ENCODE measurements around the gene R3HDML. TPM values are rescaled to one million over a fixed set of nuclear protein-coding genes. Genes with fewer than 3 reads are reported as not detected.

The R3HDML gene
- total and polyA plus RNA-seq, 3 donors from 2014 or later: 0.38 to 0.62 TPM; not detected in 1

DNA sequence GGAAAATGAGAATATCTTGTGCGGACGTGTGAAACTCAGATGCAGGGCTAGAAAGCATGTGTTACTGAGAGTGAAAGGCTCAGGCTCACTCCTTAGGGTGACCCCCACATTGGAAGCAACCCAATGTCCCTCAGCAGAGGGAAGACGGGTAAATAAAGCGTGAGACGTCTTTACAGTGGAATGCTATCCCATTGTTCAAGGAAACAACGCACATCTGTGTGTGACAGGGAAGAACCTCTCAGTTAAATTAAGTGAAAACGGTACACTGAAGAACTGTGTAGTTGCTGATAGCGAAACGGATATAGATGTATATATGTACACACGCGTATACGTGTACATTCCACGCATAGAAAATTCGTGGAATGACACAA, 19.5 kb downstream of the R3HDML start:
- 65 to 75% methylated on average over 14 of the region's 14 CpGs for WGBS, 2 donors

GRCh38 chr20:44357020-44357419, 20.2 kb downstream of the R3HDML start:
- no peaks in the 10 kb centered on the region for H3K36me3 ChIP-seq (ENCODE audit: low read depth, missing control alignments)
- no peaks in the 10 kb centered on the region for H3K27me3 ChIP-seq
- DNase-seq: no peak
- no peaks in the 10 kb centered on the region for H3K9me3 ChIP-seq
- no peaks in the 10 kb centered on the region for H3K4me1 ChIP-seq
- H3K27ac ChIP-seq: no peak overlapping the region
- no peak for TF ChIP-seq CTCF (IDR thresholded peaks at IDR 0.05)
- no peak for TF ChIP-seq POLR2A (IDR thresholded peaks at IDR 0.05)
- 47 to 60% methylated on average over 2 of the region's 2 CpGs for WGBS, 2 donors
- H3K4me3 ChIP-seq: no peak overlapping the region
- intact Hi-C loops (cut with DNase I; ENCODE audit: low total_unique reads): no loop called here

More for the DNA sequence above, 19.5 kb downstream of the R3HDML start:
- Histone ChIP-seq H3K4me3 (peak overlapping the region in 1 of 2 donors; percentile 20), H3K9me3 (no peaks in the 10 kb centered on the region), H3K27me3 (no peaks in the 10 kb centered on the region), H3K4me1 (peaks cover 3% of the 10 kb centered on the region), H3K36me3 (ENCODE audit: low read depth, missing control alignments) (no peaks in the 10 kb centered on the region), H3K27ac (no peak overlapping the region)
- TF ChIP-seq POLR2A (IDR thresholded peaks at IDR 0.05) (no peak), CTCF (IDR thresholded peaks at IDR 0.05) (no peak)
- DNase-seq: no peak
- intact Hi-C loops (cut with DNase I; ENCODE audit: low total_unique reads): no loop called here

- Histone ChIP-seq H3K27me3 (no peaks in the 10 kb centered on the region), H3K9me3 (no peaks in the 10 kb centered on the region), H3K4me1 (no peaks in the 10 kb centered on the region), H3K27ac (no peak overlapping the region), H3K4me3 (no peak overlapping the region), H3K36me3 (ENCODE audit: low read depth, missing control alignments) (no peaks in the 10 kb centered on the region)
- no peak for TF ChIP-seq POLR2A (IDR thresholded peaks at IDR 0.05)
- TF ChIP-seq CTCF (IDR thresholded peaks at IDR 0.05): no peak
- DNase-seq: peak; percentile 58
- 37 to 41% methylated on average over 4 of the region's 4 CpGs for WGBS, 2 donors
- intact Hi-C loops (cut with DNase I; ENCODE audit: low total_unique reads): no loop called here
Measured at GRCh38 chr20:44357555-44358125, 20.8 kb downstream of the R3HDML start.

DNA sequence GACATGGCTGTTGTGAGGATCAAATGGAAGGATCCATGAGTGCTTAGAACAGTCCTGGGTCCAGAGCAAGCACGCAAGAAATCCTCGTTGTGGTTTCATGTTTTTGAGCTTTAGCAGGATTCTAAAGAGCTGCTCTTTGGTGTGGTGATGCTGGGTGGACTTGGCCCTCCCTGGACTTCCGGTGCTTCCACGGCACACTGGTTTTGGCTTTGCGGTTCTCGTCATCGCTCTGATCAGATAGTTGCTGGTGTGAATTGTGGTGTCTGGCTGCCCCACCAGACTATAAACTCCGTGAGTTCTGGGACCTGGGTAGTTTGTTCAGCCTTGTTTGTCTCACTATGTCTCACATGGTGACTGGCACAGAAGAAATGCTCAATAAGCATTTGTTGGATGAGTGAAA, 21.9 kb downstream of the R3HDML start:
- Histone ChIP-seq H3K9me3 (no peaks in the 10 kb centered on the region), H3K27me3 (no peaks in the 10 kb centered on the region), H3K36me3 (ENCODE audit: low read depth, missing control alignments) (no peaks in the 10 kb centered on the region), H3K4me1 (no peaks in the 10 kb centered on the region), H3K27ac (no peak overlapping the region), H3K4me3 (no peak overlapping the region)
- intact Hi-C loops (cut with DNase I; ENCODE audit: low total_unique reads): no loop called here
- TF ChIP-seq POLR2A (IDR thresholded peaks at IDR 0.05) (no peak), CTCF (IDR thresholded peaks at IDR 0.05) (no peak)
- DNase-seq: no peak
- WGBS, 2 donors: 93 to 99% methylated on average over 8 of the region's 8 CpGs

- intact Hi-C loops (cut with DNase I; ENCODE audit: low total_unique reads): no loop called here
- TF ChIP-seq POLR2A (IDR thresholded peaks at IDR 0.05) (no peak), CTCF (IDR thresholded peaks at IDR 0.05) (no peak)
- no peaks in the 10 kb centered on the region for H3K27me3 ChIP-seq
- H3K36me3 ChIP-seq (ENCODE audit: low read depth, missing control alignments): no peaks in the 10 kb centered on the region
- H3K9me3 ChIP-seq: no peaks in the 10 kb centered on the region
- H3K4me3 ChIP-seq: no peak overlapping the region
- DNase-seq: no peak
- no peak overlapping the region for H3K27ac ChIP-seq
- H3K4me1 ChIP-seq: no peaks in the 10 kb centered on the region
Measured at GRCh38 chr20:44360221-44360620, 23.4 kb downstream of the R3HDML start.
